ENCODE data around the gene IL2RG. TPM values are rescaled to one million over a fixed set of nuclear protein-coding genes. Genes with fewer than 3 reads are reported as not detected.

Gene IL2RG
- polyA plus RNA-seq (ENCODE audit: insufficient read length in 3 of 3): under 1 TPM; 0.35 to 0.81 (median 0.63) TPM
- long read RNA-seq, donor 1, partial matches to known transcripts: 0 of 2 reads
- long read RNA-seq, donor 1, other reads (novel, unspliced or antisense): 0 of 2 reads
- long read RNA-seq, donor 2: 0 reads
- long read RNA-seq, donor 3: 0 reads
- long read RNA-seq, donor 4, partial matches to known transcripts: 0 of 1 reads
- long read RNA-seq, donor 4, other reads (novel, unspliced or antisense): 0 of 1 reads
- long read RNA-seq, donor 5: 0 reads
- long read RNA-seq, donor 6: 0 reads
- long read RNA-seq, donor 7: 0 reads
- long read RNA-seq, donor 8, partial matches to known transcripts: 0 of 1 reads
- long read RNA-seq, donor 8, other reads (novel, unspliced or antisense): 0 of 1 reads
- long read RNA-seq, donor 9, partial matches to known transcripts: 0 of 1 reads
- long read RNA-seq, donor 9, other reads (novel, unspliced or antisense): 0 of 1 reads
- long read RNA-seq, donor 10: 0 reads
- long read RNA-seq, donor 11: 0 reads
- long read RNA-seq, donor 12, partial matches to known transcripts: 0 of 2 reads
- long read RNA-seq, donor 12, other reads (novel, unspliced or antisense): 0 of 2 reads
- long read RNA-seq, donor 13: 0 reads
- long read RNA-seq, donor 14: 0 reads
- long read RNA-seq, donor 15, transcript IL2RG-203 (8 exons, 1,534 nt): major isoform, 10 of 10 reads
- long read RNA-seq, donor 15, partial matches to known transcripts: 0 of 10 reads
- long read RNA-seq, donor 15, other reads (novel, unspliced or antisense): 0 of 10 reads
- long read RNA-seq, donor 16: 0 reads

GRCh38 chrX:71111141-71111843, at the start of gene IL2RG:
TSS of gene IL2RG (minus strand) at chrX:71111577. CDS start at chrX:71111539, 38 bp downstream.
- no peak for DNase-seq

- DNase-seq: no peak
Measured at GRCh38 chrX:71160475-71160874, 49.1 kb upstream of the IL2RG start.

GRCh38 chrX:71159335-71159734, 48.0 kb upstream of the IL2RG start:
- no peak for DNase-seq

- no peak for DNase-seq
Measured at GRCh38 chrX:71158603-71159002, 47.2 kb upstream of the IL2RG start.

- DNase-seq: no peak
Measured at GRCh38 chrX:71154641-71155040, 43.3 kb upstream of the IL2RG start.

GRCh38 chrX:71154196-71154595, 42.8 kb upstream of the IL2RG start:
- DNase-seq: no peak

GRCh38 chrX:71151366-71151765, 40.0 kb upstream of the IL2RG start:
- no peak for DNase-seq

GRCh38 chrX:71148278-71148663, 36.9 kb upstream of the IL2RG start:
- no peak for DNase-seq

- DNase-seq: no peak
Measured at GRCh38 chrX:71147496-71148277, 36.3 kb upstream of the IL2RG start.

GRCh38 chrX:71144651-71145050, 33.3 kb upstream of the IL2RG start, which contains the start of gene NLGN3:
TSS of gene NLGN3 (plus strand) at chrX:71144841. CDS start at chrX:71147750, 2,909 bp downstream.
- DNase-seq: no peak

- no peak for DNase-seq
Measured at GRCh38 chrX:71143508-71143907, 32.1 kb upstream of the IL2RG start.

GRCh38 chrX:71140440-71140839, 29.1 kb upstream of the IL2RG start:
- no peak for DNase-seq

GRCh38 chrX:71131510-71131909, 20.1 kb upstream of the IL2RG start:
- no peak for DNase-seq

GRCh38 chrX:71128915-71129765, 17.8 kb upstream of the IL2RG start:
- DNase-seq: no peak

- no peak for DNase-seq
Measured at GRCh38 chrX:71128166-71128833, 16.9 kb upstream of the IL2RG start.

GRCh38 chrX:71118985-71119535, 7.7 kb upstream of the IL2RG start:
- DNase-seq: no peak

- peak; percentile 87 for DNase-seq
Measured at GRCh38 chrX:71118032-71118984, 6.9 kb upstream of the IL2RG start, which contains the start of gene MED12. TSS of gene MED12 (plus strand) at chrX:71118596. CDS start at chrX:71118755, 159 bp downstream.

GRCh38 chrX:71117358-71117757, 6.0 kb upstream of the IL2RG start:
- no peak for DNase-seq
